ENCODE data around the gene SUSD1. TPM values are rescaled to one million over a fixed set of nuclear protein-coding genes. Genes with fewer than 3 reads are reported as not detected.

SUSD1 gene
- total and polyA plus RNA-seq, 12 donors: 1.5 to 14.7 (median 4.3) TPM

DNA sequence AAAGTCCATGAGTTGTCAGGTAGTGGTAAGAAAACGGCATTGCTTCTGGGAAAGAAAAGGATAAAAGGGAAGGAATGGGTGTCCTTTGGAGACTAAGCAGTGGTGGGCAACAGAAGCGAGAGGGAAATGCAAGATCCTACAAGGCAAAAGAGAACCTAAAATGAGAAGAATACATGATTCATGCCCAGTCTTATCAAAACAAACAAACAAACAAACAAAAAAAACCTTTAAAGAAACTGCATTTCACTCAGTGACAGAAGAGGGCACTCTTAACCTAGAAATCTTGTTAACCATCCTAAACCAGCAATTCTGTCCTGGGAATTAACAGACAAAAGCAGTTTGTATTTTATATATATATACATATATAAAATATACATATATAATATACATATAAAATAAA, 88.5 kb downstream of the SUSD1 start:
- DNase-seq (no peak), ATAC-seq (no peak)
- no peak overlapping the region for H3K4me3 ChIP-seq
- WGBS, 2 donors: 73 to 85% methylated on average over 2 of the region's 2 CpGs
- no peaks in the 10 kb centered on the region for H3K27me3 ChIP-seq
- intact Hi-C loops (cut with DNase I): loop anchor here in 3 of 10 donors (2.0 to 10.0 kb wide), 3 partner anchors 276 to 728 kb away; no protein-coding TSS in a partner anchor
- no peak overlapping the region for H3K27ac ChIP-seq
- H3K4me1 ChIP-seq: peaks cover 0 to 6% (median 0%) of the 10 kb centered on the region in 9 donors
- H3K9me3 ChIP-seq: peaks cover 0 to 9% (median 0%) of the 10 kb centered on the region in 11 donors
- TF ChIP-seq CTCF (IDR thresholded peaks at IDR 0.05): peak; percentile 13 to 77 (median 63)
- H3K36me3 ChIP-seq: peaks cover 0 to 34% (median 0%) of the 10 kb centered on the region in 9 donors

- DNase-seq: no peak
- TF ChIP-seq CTCF (IDR thresholded peaks at IDR 0.05): no peak
- Histone ChIP-seq H3K36me3 (peaks cover 0 to 37% (median 0%) of the 10 kb centered on the region in 9 donors), H3K4me1 (peaks cover 0 to 17% (median 0%) of the 10 kb centered on the region in 9 donors), H3K9me3 (peaks cover 0 to 9% (median 0%) of the 10 kb centered on the region in 11 donors), H3K27me3 (no peaks in the 10 kb centered on the region), H3K4me3 (no peak overlapping the region), H3K27ac (no peak overlapping the region)
- intact Hi-C loops (cut with DNase I): loop anchor here in 2 of 10 donors (5.0 to 10.0 kb wide), 2 partner anchors 277 to 730 kb away; no protein-coding TSS in a partner anchor
- no peak for ATAC-seq
- WGBS, 2 donors: 47 to 71% methylated on average over 2 of the region's 2 CpGs
Measured at GRCh38 chr9:112084907-112085306, 90.2 kb downstream of the SUSD1 start.

DNA sequence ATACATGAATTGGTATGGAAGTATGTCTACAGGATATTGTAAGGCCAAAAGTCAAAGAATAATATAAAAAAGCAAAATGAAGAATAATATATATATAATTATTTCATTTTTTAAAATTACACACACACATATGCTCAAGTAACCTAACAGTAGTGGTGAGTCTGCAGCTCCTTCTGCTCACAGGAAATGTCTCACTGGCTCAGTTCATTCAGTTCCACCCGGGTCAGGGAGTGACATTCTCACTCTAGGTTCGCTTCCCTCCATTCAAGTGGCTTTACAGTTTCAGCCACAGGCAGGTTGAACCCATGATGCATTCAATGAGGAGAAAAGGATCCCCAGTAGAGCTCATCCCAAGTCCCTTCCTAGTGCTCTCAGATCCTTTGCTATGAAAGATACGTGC, 90.8 kb downstream of the SUSD1 start:
- Histone ChIP-seq H3K9me3 (peaks cover 0 to 9% (median 0%) of the 10 kb centered on the region in 11 donors), H3K27me3 (no peaks in the 10 kb centered on the region), H3K4me3 (no peak overlapping the region), H3K27ac (no peak overlapping the region), H3K4me1 (peaks cover 0 to 20% (median 2%) of the 10 kb centered on the region in 9 donors), H3K36me3 (peaks cover 0 to 43% (median 0%) of the 10 kb centered on the region in 9 donors)
- WGBS, 2 donors: 48 to 69% methylated on average over 3 of the region's 3 CpGs
- peak in 1 of 8 donors; percentile 20 for ATAC-seq
- no peak for TF ChIP-seq CTCF (IDR thresholded peaks at IDR 0.05)
- DNase-seq: no peak
- intact Hi-C loops (cut with DNase I): loop anchor here in 1 of 10 donors (10.0 kb wide), 1 partner anchor 730 kb away; no protein-coding TSS in a partner anchor

DNA sequence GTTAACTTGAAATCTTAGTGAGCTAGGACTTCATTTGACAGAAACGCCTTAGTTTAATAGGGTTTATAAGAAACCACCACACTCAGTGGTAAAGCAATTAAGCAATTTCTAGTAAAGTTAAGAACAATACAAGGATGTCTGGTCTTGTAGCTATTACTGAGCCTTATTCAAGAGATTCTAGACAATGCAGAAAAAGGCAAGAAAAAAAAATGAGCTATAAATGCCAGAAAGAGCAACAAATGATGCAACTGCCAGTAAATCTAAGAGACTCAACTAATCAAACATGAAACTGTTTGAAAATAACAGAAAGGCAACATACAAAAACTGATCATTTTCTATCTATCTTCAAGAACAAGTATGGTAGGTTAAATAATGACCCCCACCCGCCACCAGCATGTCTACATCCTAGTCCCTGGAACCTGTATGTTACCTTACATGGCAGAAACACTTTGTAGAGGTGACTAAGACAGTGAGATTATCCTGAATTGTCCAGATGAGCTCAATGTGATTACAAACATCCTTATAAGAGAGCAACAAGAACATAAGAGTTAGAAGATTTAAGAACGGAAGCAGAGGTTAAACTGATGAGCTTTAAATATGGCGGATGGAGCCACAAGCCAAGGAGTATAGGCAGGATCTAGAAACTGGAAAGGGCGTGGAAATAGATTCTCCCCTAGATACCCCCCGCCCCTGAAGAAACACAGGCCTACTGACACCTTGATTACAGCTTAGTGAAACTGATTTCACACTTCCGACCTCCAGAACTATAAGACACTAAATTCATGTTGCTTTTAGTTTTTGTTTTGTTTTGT, 93.0 kb downstream of the SUSD1 start:
- Histone ChIP-seq H3K27me3 (no peaks in the 10 kb centered on the region), H3K27ac (peak overlapping the region in 8 of 10 donors; percentile 41 to 95 (median 68)), H3K4me3 (no peak overlapping the region), H3K9me3 (peaks cover 0 to 9% (median 0%) of the 10 kb centered on the region in 11 donors), H3K4me1 (peaks cover 0 to 35% (median 10%) of the 10 kb centered on the region in 9 donors), H3K36me3 (peaks cover 0 to 35% (median 0%) of the 10 kb centered on the region in 9 donors)
- no peak for TF ChIP-seq CTCF (IDR thresholded peaks at IDR 0.05)
- intact Hi-C loops (cut with DNase I): loop anchor here in 1 of 10 donors (10.0 kb wide), 1 partner anchor 733 kb away; no protein-coding TSS in a partner anchor
- DNase-seq: no peak
- 54 to 76% methylated on average over 7 of the region's 7 CpGs for WGBS, 2 donors
- ATAC-seq: peak in 7 of 8 donors; percentile 30 to 78 (median 64)

Measured in heart right ventricle (tissue), 16 donors.